ENCODE measurements around the gene KIF14.
"Not testable (repeated sequence)": the region's sequence is repeated elsewhere in the genome, so short reads cannot be mapped to it uniquely, and the experiment has no call there.

KIF14 gene

DNA sequence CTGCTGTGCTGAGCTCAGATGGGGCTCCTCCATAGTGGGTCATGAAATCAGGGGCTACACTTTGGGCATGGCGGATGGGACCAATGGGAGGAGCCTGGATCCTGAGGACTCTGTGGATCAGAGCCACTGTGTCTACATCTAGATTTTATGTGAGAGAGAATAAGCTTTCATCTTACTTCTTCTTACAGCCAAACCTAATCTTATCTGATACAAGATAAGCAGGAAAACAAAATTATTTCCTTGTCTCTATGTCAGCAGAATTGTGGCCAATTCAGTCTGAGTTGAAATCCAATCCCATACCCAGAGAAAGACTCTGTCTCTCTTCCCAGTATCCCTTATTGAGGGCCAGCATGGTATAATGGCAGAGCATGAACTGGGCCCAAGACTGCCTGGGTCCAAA is 56.2 kb downstream of the KIF14 start:
- H3K9ac ChIP-seq (ENCODE audit: low read depth, low read length) = no peak overlapping the region
- no peaks in the 10 kb centered on the region for H3K9me3 ChIP-seq (replicated peaks; ENCODE audit: low read length)
- no peak overlapping the region for H3K4me2 ChIP-seq (ENCODE audit: low read length)

GRCh38 chr1:200561856-200562214 is 58.7 kb downstream of the KIF14 start:
- Histone ChIP-seq H3K9me3 (replicated peaks; ENCODE audit: low read length) (no peaks in the 10 kb centered on the region), H3K4me2 (ENCODE audit: low read length) (no peak overlapping the region), H3K4me3 (ENCODE audit: low read length) (no peak overlapping the region), H3K4me1 (ENCODE audit: control insufficient read depth, insufficient read depth, low read length) (no peaks in the 10 kb centered on the region), H3K27me3 (ENCODE audit: control insufficient read depth, insufficient read depth, low read length) (no peaks in the 10 kb centered on the region), H3K36me3 (ENCODE audit: insufficient read depth, low read length) (peaks cover 9% of the 10 kb centered on the region), H3K9ac (ENCODE audit: low read depth, low read length) (no peak overlapping the region)

More for the DNA sequence above, 56.2 kb downstream of the KIF14 start:
- H3K27me3 ChIP-seq (ENCODE audit: control insufficient read depth, insufficient read depth, low read length) = no peaks in the 10 kb centered on the region
- H3K4me3 ChIP-seq (ENCODE audit: low read length) = no peak overlapping the region
- no peaks in the 10 kb centered on the region for H3K4me1 ChIP-seq (ENCODE audit: control insufficient read depth, insufficient read depth, low read length)
- H3K36me3 ChIP-seq (ENCODE audit: insufficient read depth, low read length) = peaks cover under 1% of the 10 kb centered on the region

GRCh38 chr1:200558866-200559459 is 61.6 kb downstream of the KIF14 start:
- no peaks in the 10 kb centered on the region for H3K9me3 ChIP-seq (replicated peaks; ENCODE audit: low read length)
- no peaks in the 10 kb centered on the region for H3K4me1 ChIP-seq (ENCODE audit: control insufficient read depth, insufficient read depth, low read length)
- H3K36me3 ChIP-seq (ENCODE audit: insufficient read depth, low read length) = peaks cover 9% of the 10 kb centered on the region
- no peaks in the 10 kb centered on the region for H3K27me3 ChIP-seq (ENCODE audit: control insufficient read depth, insufficient read depth, low read length)
- no peak overlapping the region for H3K4me2 ChIP-seq (ENCODE audit: low read length)
- no peak overlapping the region for H3K4me3 ChIP-seq (ENCODE audit: low read length)
- H3K9ac ChIP-seq (ENCODE audit: low read depth, low read length) = no peak overlapping the region

DNA sequence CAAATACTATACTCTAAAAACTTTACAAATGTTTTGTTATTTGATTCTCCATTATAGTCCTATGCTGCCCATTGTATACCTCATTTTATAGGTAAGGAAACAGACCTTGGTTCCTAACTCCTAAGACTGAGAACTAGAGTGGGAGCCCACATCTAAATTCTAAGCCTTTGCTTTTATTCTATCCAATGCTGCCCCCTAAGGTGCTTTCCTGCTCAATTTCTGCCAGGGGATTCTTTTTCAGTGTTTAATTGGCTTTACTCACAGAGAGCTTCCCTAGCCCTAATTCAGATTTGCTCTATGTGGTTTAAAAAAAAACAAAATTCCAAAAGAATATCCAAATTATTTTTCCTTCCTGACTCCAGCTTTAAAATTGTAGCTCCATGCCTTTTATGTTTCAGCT is 64.5 kb downstream of the KIF14 start:
- Histone ChIP-seq H3K36me3 (ENCODE audit: insufficient read depth, low read length) (peaks cover 9% of the 10 kb centered on the region), H3K9ac (ENCODE audit: low read depth, low read length) (no peak overlapping the region), H3K4me2 (ENCODE audit: low read length) (no peak overlapping the region), H3K4me3 (ENCODE audit: low read length) (no peak overlapping the region), H3K27me3 (ENCODE audit: control insufficient read depth, insufficient read depth, low read length) (no peaks in the 10 kb centered on the region), H3K9me3 (replicated peaks; ENCODE audit: low read length) (no peaks in the 10 kb centered on the region), H3K4me1 (ENCODE audit: control insufficient read depth, insufficient read depth, low read length) (no peaks in the 10 kb centered on the region)

GRCh38 chr1:200552737-200553136 is 67.8 kb downstream of the KIF14 start:
- not testable (repeated sequence) for H3K27me3 ChIP-seq (ENCODE audit: control insufficient read depth, insufficient read depth, low read length); H3K4me1 ChIP-seq (ENCODE audit: control insufficient read depth, insufficient read depth, low read length); H3K9me3 ChIP-seq (replicated peaks; ENCODE audit: low read length); H3K4me2 ChIP-seq (ENCODE audit: low read length); H3K4me3 ChIP-seq (ENCODE audit: low read length); H3K36me3 ChIP-seq (ENCODE audit: insufficient read depth, low read length); H3K9ac ChIP-seq (ENCODE audit: low read depth, low read length)

GRCh38 chr1:200550367-200550766 is 70.2 kb downstream of the KIF14 start:
- no peaks in the 10 kb centered on the region for H3K9me3 ChIP-seq (replicated peaks; ENCODE audit: low read length)
- no peak overlapping the region for H3K4me2 ChIP-seq (ENCODE audit: low read length)
- H3K36me3 ChIP-seq (ENCODE audit: insufficient read depth, low read length) = no peaks in the 10 kb centered on the region
- H3K4me3 ChIP-seq (ENCODE audit: low read length) = no peak overlapping the region
- no peak overlapping the region for H3K9ac ChIP-seq (ENCODE audit: low read depth, low read length)
- H3K27me3 ChIP-seq (ENCODE audit: control insufficient read depth, insufficient read depth, low read length) = peaks cover 2% of the 10 kb centered on the region
- no peaks in the 10 kb centered on the region for H3K4me1 ChIP-seq (ENCODE audit: control insufficient read depth, insufficient read depth, low read length)

- Histone ChIP-seq H3K4me2 (ENCODE audit: low read length) (no peak overlapping the region), H3K27me3 (ENCODE audit: control insufficient read depth, insufficient read depth, low read length) (peaks cover 8% of the 10 kb centered on the region), H3K4me3 (ENCODE audit: low read length) (no peak overlapping the region), H3K4me1 (ENCODE audit: control insufficient read depth, insufficient read depth, low read length) (no peaks in the 10 kb centered on the region), H3K9me3 (replicated peaks; ENCODE audit: low read length) (no peaks in the 10 kb centered on the region), H3K36me3 (ENCODE audit: insufficient read depth, low read length) (no peaks in the 10 kb centered on the region), H3K9ac (ENCODE audit: low read depth, low read length) (no peak overlapping the region)
These were observed 73.2 kb downstream of the KIF14 start for GRCh38 chr1:200547386-200547785.

- Histone ChIP-seq H3K4me2 (ENCODE audit: low read length) (no peak overlapping the region), H3K4me3 (ENCODE audit: low read length) (no peak overlapping the region), H3K9ac (ENCODE audit: low read depth, low read length) (no peak overlapping the region), H3K36me3 (ENCODE audit: insufficient read depth, low read length) (no peaks in the 10 kb centered on the region), H3K9me3 (replicated peaks; ENCODE audit: low read length) (no peaks in the 10 kb centered on the region), H3K4me1 (ENCODE audit: control insufficient read depth, insufficient read depth, low read length) (no peaks in the 10 kb centered on the region), H3K27me3 (ENCODE audit: control insufficient read depth, insufficient read depth, low read length) (peaks cover 12% of the 10 kb centered on the region)
These were observed 74.0 kb downstream of the KIF14 start for GRCh38 chr1:200546577-200546976.

- Histone ChIP-seq H3K27me3 (ENCODE audit: control insufficient read depth, insufficient read depth, low read length) (peaks cover 20% of the 10 kb centered on the region), H3K4me1 (ENCODE audit: control insufficient read depth, insufficient read depth, low read length) (no peaks in the 10 kb centered on the region), H3K4me2 (ENCODE audit: low read length) (no peak overlapping the region), H3K9ac (ENCODE audit: low read depth, low read length) (no peak overlapping the region), H3K36me3 (ENCODE audit: insufficient read depth, low read length) (no peaks in the 10 kb centered on the region), H3K4me3 (ENCODE audit: low read length) (no peak overlapping the region), H3K9me3 (replicated peaks; ENCODE audit: low read length) (no peaks in the 10 kb centered on the region)
These were observed 78.4 kb downstream of the KIF14 start for GRCh38 chr1:200542162-200542561.

DNA sequence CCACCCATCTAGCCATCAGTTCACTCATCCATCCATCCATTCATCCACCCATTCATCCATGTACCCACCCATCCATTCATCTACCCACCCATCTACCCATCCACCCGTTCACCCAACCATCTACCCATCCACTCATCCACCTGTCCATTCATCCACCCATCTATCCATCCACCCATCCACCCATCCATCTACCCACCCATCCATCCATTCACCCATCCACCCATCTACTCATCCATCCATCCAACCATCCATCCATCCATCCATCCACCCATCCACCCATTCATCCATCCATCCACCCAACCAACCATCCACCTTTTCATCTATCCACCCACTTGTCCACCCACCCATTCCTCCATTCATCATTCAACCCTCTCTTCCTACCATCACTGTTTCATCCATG is 80.3 kb downstream of the KIF14 start:
- Histone ChIP-seq H3K36me3 (ENCODE audit: insufficient read depth, low read length) (no peaks in the 10 kb centered on the region), H3K27me3 (ENCODE audit: control insufficient read depth, insufficient read depth, low read length) (peaks cover 18% of the 10 kb centered on the region), H3K9me3 (replicated peaks; ENCODE audit: low read length) (no peaks in the 10 kb centered on the region), H3K9ac (ENCODE audit: low read depth, low read length) (no peak overlapping the region), H3K4me3 (ENCODE audit: low read length) (no peak overlapping the region), H3K4me1 (ENCODE audit: control insufficient read depth, insufficient read depth, low read length) (no peaks in the 10 kb centered on the region), H3K4me2 (ENCODE audit: low read length) (no peak overlapping the region)

GRCh38 chr1:200538179-200538578 is 82.4 kb downstream of the KIF14 start:
- Histone ChIP-seq H3K9ac (ENCODE audit: low read depth, low read length) (no peak overlapping the region), H3K36me3 (ENCODE audit: insufficient read depth, low read length) (no peaks in the 10 kb centered on the region), H3K4me3 (ENCODE audit: low read length) (no peak overlapping the region), H3K4me1 (ENCODE audit: control insufficient read depth, insufficient read depth, low read length) (no peaks in the 10 kb centered on the region), H3K27me3 (ENCODE audit: control insufficient read depth, insufficient read depth, low read length) (peaks cover 16% of the 10 kb centered on the region), H3K4me2 (ENCODE audit: low read length) (no peak overlapping the region), H3K9me3 (replicated peaks; ENCODE audit: low read length) (no peaks in the 10 kb centered on the region)

- Histone ChIP-seq H3K4me3 (ENCODE audit: low read length) (no peak overlapping the region), H3K9me3 (replicated peaks; ENCODE audit: low read length) (no peaks in the 10 kb centered on the region), H3K4me1 (ENCODE audit: control insufficient read depth, insufficient read depth, low read length) (no peaks in the 10 kb centered on the region), H3K27me3 (ENCODE audit: control insufficient read depth, insufficient read depth, low read length) (peaks cover 24% of the 10 kb centered on the region), H3K9ac (ENCODE audit: low read depth, low read length) (no peak overlapping the region), H3K36me3 (ENCODE audit: insufficient read depth, low read length) (no peaks in the 10 kb centered on the region), H3K4me2 (ENCODE audit: low read length) (no peak overlapping the region)
These were observed 84.9 kb downstream of the KIF14 start for GRCh38 chr1:200535605-200536004.

Data from skeletal muscle satellite cell (primary cell).